Kidney epithelial cell (primary cell): ENCODE measurements around the gene FAM78B. TPM values are rescaled to one million over a fixed set of nuclear protein-coding genes. Genes with fewer than 3 reads are reported as not detected.

ENCODE experiments used
- DNase-seq: peaks from one replicate; pipeline ENCODE4 v3.0.0-alpha.2; 2010; ENCODE audit warnings: low read depth
- H3K27me3 ChIP-seq: 2 replicates; pipeline ENCODE4 v1.6.0; 2011; ENCODE audit warnings: low read length; ENCODE audit not compliant: control insufficient read depth, insufficient read depth
- H3K36me3 ChIP-seq: 2 replicates; pipeline ENCODE4 v1.5.1; 2011; ENCODE audit warnings: low read length; ENCODE audit not compliant: control insufficient read depth, insufficient read depth
- H3K4me3 ChIP-seq: 2 replicates; pipeline ENCODE4 v1.5.1; 2011; ENCODE audit warnings: low read depth, mild to moderate bottlenecking, control low read depth, low read length
- CTCF ChIP-seq: IDR thresholded peaks from 2 replicates; pipeline ENCODE4 v1.5.1; 2011; ENCODE audit warnings: mild to moderate bottlenecking, moderate library complexity, low read length, control low read depth, inconsistent platforms; ENCODE audit not compliant: insufficient read depth, poor library complexity, severe bottlenecking
- total RNA-seq: library from RNA; depleted of rRNA; stranded (reverse); fragments of >200 nt; gene quantifications from 2 replicates; pipeline ENCODE4 v1.2.3, GENCODE V29; 2015

Gene FAM78B
- total RNA-seq, 1 donor from 2014 or later: 0.33 TPM

- no peak for TF ChIP-seq CTCF
- no peaks in the 10 kb centered on the region for H3K36me3 ChIP-seq
- H3K4me3 ChIP-seq: no peak overlapping the region
- no peak for DNase-seq
- H3K27me3 ChIP-seq: no peaks in the 10 kb centered on the region
Observed at GRCh38 chr1:166036092-166036491, 130.7 kb downstream of the FAM78B start.

GRCh38 chr1:166032572-166033371, 134.0 kb downstream of the FAM78B start:
- TF ChIP-seq CTCF: no peak
- DNase-seq: no peak

DNA sequence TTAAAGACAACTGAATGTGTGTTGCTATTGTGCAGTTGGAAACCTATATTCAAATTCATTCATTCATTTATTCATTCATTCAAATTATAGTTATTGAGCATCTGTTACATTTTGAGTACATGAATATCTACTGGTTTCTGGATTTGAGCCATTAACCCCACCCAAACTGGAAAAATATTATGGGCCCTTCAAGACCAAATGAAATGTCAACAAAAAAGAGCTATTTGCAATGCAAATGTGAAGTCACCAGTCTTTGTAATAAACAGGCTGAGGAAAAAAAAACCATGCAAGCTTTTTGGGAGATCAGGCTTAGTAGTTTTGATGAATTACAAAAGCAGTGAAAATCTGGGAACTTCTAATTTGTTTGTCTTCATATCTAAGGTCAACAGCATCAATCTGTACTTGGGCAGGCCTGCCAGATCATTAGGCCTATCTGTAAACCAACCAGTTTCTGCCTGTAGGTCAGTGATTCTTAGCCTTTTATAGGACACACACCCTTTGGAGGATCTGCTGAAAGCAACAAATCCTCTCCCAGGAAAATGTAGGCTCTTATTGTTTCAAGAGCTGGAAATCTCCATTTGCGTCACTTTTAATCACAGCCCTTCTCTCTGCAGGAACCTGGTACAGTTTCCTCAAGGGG, 134.7 kb downstream of the FAM78B start:
- DNase-seq: no peak
- TF ChIP-seq CTCF: no peak
- Histone ChIP-seq H3K36me3 (no peaks in the 10 kb centered on the region), H3K27me3 (no peaks in the 10 kb centered on the region), H3K4me3 (no peak overlapping the region)

More at GRCh38 chr1:166032572-166033371, 134.0 kb downstream of the FAM78B start:
- Histone ChIP-seq H3K27me3 (no peaks in the 10 kb centered on the region), H3K4me3 (no peak overlapping the region), H3K36me3 (no peaks in the 10 kb centered on the region)

GRCh38 chr1:166029196-166029945, 137.4 kb downstream of the FAM78B start:
- DNase-seq: no peak
- H3K27me3 ChIP-seq: no peaks in the 10 kb centered on the region
- no peaks in the 10 kb centered on the region for H3K36me3 ChIP-seq
- no peak overlapping the region for H3K4me3 ChIP-seq
- no peak for TF ChIP-seq CTCF

DNA sequence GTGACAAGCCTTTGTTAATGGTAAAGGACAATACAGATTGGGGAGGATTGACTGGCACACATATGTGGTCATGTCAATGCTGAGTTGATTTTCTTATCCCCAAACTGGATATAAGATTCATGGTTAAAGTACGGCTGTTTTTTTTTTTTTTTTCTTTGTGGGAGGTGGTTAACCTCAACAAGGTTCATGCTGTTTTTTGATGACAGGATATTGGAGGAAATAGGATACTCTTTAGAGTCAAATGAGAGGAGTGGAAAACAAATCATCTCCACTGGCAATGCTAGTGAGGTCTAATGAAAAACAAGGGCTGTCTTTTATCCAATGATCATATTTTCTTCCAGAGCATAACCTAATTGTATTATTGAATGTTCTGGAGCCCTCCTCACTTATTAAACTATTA, 140.2 kb downstream of the FAM78B start:
- no peaks in the 10 kb centered on the region for H3K27me3 ChIP-seq
- no peaks in the 10 kb centered on the region for H3K36me3 ChIP-seq
- no peak overlapping the region for H3K4me3 ChIP-seq
- DNase-seq: no peak
- TF ChIP-seq CTCF: no peak
